HG03060 (cell line): Measurements from ENCODE around the gene SYT10.
"Not testable (repeated sequence)": the region's sequence is repeated elsewhere in the genome, so short reads cannot be mapped to it uniquely, and the experiment has no call there.

Experiments
- ATAC-seq: cut with Tn5 transposase; IDR thresholded peaks from one replicate; pipeline ENCODE4 v1.9.1; 2021; ENCODE audit warnings: low read depth, moderate number of reproducible peaks; ENCODE audit not compliant: unreplicated experiment

Gene SYT10

GRCh38 chr12:33357181-33357580, 82.4 kb downstream of the SYT10 start:
- no peak for ATAC-seq

- no peak for ATAC-seq
These were observed 89.8 kb downstream of the SYT10 start for GRCh38 chr12:33349791-33350190.

DNA sequence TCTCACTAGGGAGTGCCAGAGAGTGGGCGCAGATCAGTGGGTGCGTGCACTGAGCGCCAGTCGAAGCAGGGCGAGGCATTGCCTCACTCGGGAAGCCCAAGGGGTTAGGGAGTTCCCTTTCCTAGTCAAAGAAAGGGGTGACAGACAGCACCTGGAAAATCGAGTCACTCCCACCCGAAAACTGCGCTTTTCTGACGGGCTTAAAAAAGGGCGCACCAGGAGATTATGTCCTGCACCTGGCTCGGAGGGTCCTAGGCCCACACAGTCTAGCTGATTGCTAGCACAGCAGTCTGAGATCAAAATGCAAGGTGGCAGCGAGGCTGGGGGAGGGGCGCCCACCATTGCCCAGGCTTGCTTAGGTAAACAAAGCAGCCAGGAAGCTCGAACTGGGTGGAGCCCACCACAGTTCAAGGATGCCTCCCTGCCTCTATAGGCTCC, 107.6 kb downstream of the SYT10 start:
- ATAC-seq = not testable (repeated sequence)

- no peak for ATAC-seq
These were observed 108.7 kb downstream of the SYT10 start for GRCh38 chr12:33330940-33331339.
